Lower lobe of right lung (tissue), 2 donors: Measurements from ENCODE around the gene ATP4B. TPM values are rescaled to one million over a fixed set of nuclear protein-coding genes. Genes with fewer than 3 reads are reported as not detected.

ENCODE experiments used
- ATAC-seq, 2 donors: fragments of 200-7000 bp; cut with Tn5 transposase; one replicate each; pipeline ENCODE4 v1.9.1; 2020 to 2022; ENCODE audit warnings: mild to moderate bottlenecking in 2 of 2, moderate library complexity in 2 of 2
- DNase-seq: peaks from one replicate; pipeline ENCODE4 v3.0.0-alpha.2; 2020
- H3K27ac ChIP-seq: fragments of 200-600 bp; one replicate; pipeline ENCODE4 v1.8.0; 2022
- H3K27me3 ChIP-seq: fragments of 200-600 bp; one replicate; pipeline ENCODE4 v1.8.0; 2022; ENCODE audit warnings: low read depth
- H3K36me3 ChIP-seq: fragments of 200-600 bp; one replicate; pipeline ENCODE4 v1.8.0; 2022; ENCODE audit warnings: mild to moderate bottlenecking
- H3K4me1 ChIP-seq: fragments of 200-600 bp; one replicate; pipeline ENCODE4 v1.8.0; 2022
- H3K4me3 ChIP-seq: fragments of 200-600 bp; one replicate; pipeline ENCODE4 v1.8.0; 2022; ENCODE audit warnings: mild to moderate bottlenecking
- H3K9me3 ChIP-seq: fragments of 200-600 bp; one replicate; pipeline ENCODE4 v1.8.0; 2022
- intact Hi-C: fragments of 100-400 bp; cut with DNase I; formaldehyde crosslinking; loops from one replicate; pipeline ENCODE4 v1.11.0; 2022
- long read RNA-seq: library from polyadenylated mRNA; unstranded; transcript quantifications from one replicate; pipeline ENCODE4 v2.0.0, GENCODE V29; 2021
- total RNA-seq: library from RNA; stranded (reverse); fragmentation: NEBNext Ultra II Directional; extraction: Animal tissue kit (Norgen Biotek cat#: 25700); gene quantifications from one replicate; pipeline ENCODE4 v1.2.1, GENCODE V29; 2021
- TF ChIP-seq, protein P1 (sequence below): fragments of 200-600 bp; IDR thresholded peaks from one replicate; pipeline ENCODE4 v1.8.0; 2022; ENCODE audit warnings: antibody characterized with exemption, mild to moderate bottlenecking
- donor health status: DM: no; HTN: yes; CAD: no; lungs with severe emphysema.

Gene ATP4B
- not detected for total RNA-seq
- long read RNA-seq: 0 reads

GRCh38 chr13:113657851-113658741, at the start of gene ATP4B:
ATP4B (minus strand) TSS chr13:113658198; CDS start chr13:113658144, 54 bp downstream.
- H3K27me3 ChIP-seq: no peaks in the 10 kb centered on the region
- H3K9me3 ChIP-seq: peaks cover 14% of the 10 kb centered on the region
- DNase-seq (peak; percentile 35), ATAC-seq (peak; percentile 20 to 21)
- no peaks in the 10 kb centered on the region for H3K36me3 ChIP-seq
- H3K4me3 ChIP-seq: no peak within 1 kb of the TSS
- TF ChIP-seq, protein P1, sequence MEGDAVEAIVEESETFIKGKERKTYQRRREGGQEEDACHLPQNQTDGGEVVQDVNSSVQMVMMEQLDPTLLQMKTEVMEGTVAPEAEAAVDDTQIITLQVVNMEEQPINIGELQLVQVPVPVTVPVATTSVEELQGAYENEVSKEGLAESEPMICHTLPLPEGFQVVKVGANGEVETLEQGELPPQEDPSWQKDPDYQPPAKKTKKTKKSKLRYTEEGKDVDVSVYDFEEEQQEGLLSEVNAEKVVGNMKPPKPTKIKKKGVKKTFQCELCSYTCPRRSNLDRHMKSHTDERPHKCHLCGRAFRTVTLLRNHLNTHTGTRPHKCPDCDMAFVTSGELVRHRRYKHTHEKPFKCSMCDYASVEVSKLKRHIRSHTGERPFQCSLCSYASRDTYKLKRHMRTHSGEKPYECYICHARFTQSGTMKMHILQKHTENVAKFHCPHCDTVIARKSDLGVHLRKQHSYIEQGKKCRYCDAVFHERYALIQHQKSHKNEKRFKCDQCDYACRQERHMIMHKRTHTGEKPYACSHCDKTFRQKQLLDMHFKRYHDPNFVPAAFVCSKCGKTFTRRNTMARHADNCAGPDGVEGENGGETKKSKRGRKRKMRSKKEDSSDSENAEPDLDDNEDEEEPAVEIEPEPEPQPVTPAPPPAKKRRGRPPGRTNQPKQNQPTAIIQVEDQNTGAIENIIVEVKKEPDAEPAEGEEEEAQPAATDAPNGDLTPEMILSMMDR: no peak
- H3K4me1 ChIP-seq: no peaks in the 10 kb centered on the region
- intact Hi-C loops: no loop called here
- no peak within 1 kb of the TSS for H3K27ac ChIP-seq

GRCh38 chr13:113672002-113672651, 14.1 kb upstream of the ATP4B start:
- Histone ChIP-seq H3K4me1 (no peaks in the 10 kb centered on the region), H3K36me3 (no peaks in the 10 kb centered on the region), H3K9me3 (no peaks in the 10 kb centered on the region), H3K4me3 (no peak overlapping the region), H3K27ac (no peak overlapping the region), H3K27me3 (no peaks in the 10 kb centered on the region)
- DNase-seq (peak; percentile 44), ATAC-seq (peak in 1 of 2 donors; percentile 66)
- TF ChIP-seq, protein P1: no peak
- intact Hi-C loops: no loop called here

GRCh38 chr13:113671066-113672001, 13.3 kb upstream of the ATP4B start:
- no peaks in the 10 kb centered on the region for H3K9me3 ChIP-seq
- ATAC-seq (no peak), DNase-seq (peak; percentile 39)
- no peak overlapping the region for H3K4me3 ChIP-seq
- H3K27ac ChIP-seq: no peak overlapping the region
- H3K36me3 ChIP-seq: no peaks in the 10 kb centered on the region
- no peaks in the 10 kb centered on the region for H3K27me3 ChIP-seq
- intact Hi-C loops: no loop called here
- TF ChIP-seq, protein P1: no peak
- no peaks in the 10 kb centered on the region for H3K4me1 ChIP-seq

- Histone ChIP-seq H3K4me3 (no peak overlapping the region), H3K4me1 (no peaks in the 10 kb centered on the region), H3K9me3 (no peaks in the 10 kb centered on the region), H3K27ac (no peak overlapping the region), H3K36me3 (no peaks in the 10 kb centered on the region), H3K27me3 (no peaks in the 10 kb centered on the region)
- intact Hi-C loops: no loop called here
- ATAC-seq (no peak), DNase-seq (peak; percentile 13)
- TF ChIP-seq, protein P1: no peak
These were observed 12.5 kb upstream of the ATP4B start for GRCh38 chr13:113670541-113670940.

DNA sequence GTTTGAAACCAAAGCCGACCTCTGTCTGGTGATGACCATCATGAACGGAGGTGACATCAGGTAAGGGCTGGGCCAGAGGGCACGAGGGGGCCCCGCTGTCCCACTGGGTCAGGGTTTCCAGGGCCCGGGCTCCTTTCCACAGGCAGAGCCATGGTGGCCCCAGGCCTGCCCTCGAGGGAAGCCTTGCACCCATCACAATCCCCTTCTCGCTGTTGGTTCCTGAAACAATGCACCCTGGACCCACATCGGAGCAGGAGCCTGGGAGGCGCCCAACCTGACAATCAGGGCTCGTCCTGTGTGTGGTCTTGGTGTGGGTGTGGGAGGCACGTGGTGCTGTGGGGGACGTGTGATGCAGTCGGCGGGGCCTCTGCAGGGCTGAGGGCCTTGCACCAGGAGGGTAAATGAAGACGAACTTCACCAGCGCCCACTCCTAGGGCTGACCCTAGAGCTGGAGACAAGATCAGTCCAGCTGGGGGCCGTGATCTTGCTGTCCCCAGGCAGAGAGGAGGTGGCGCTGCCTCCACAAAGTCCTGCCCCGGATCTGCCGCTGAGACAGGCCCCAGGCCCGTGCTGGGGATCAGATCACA, 11.8 kb upstream of the ATP4B start:
- TF ChIP-seq, protein P1: no peak
- H3K9me3 ChIP-seq: no peaks in the 10 kb centered on the region
- DNase-seq (peak; percentile 39), ATAC-seq (no peak)
- no peaks in the 10 kb centered on the region for H3K36me3 ChIP-seq
- H3K4me3 ChIP-seq: no peak overlapping the region
- no peaks in the 10 kb centered on the region for H3K4me1 ChIP-seq
- no peak overlapping the region for H3K27ac ChIP-seq
- no peaks in the 10 kb centered on the region for H3K27me3 ChIP-seq
- intact Hi-C loops: no loop called here
